Suprapubic skin (tissue), 3 donors: ENCODE measurements around the gene HORMAD2.

ENCODE experiments used
- CTCF ChIP-seq, 2 donors: fragments of 200-600 bp in 1 of 2; fragments of 450-650 bp in 1 of 2; sonication (generic) in 1 of 2; IDR thresholded peaks; one replicate each; pipeline ENCODE4 v1.5.1; 2016 to 2019; ENCODE audit warnings: antibody characterized with exemption in 2 of 2, mild to moderate bottlenecking in 1 of 2, moderate library complexity in 1 of 2
- POLR2A ChIP-seq, 2 donors: fragments of 450-650 bp; IDR thresholded peaks; one replicate each; pipeline ENCODE4 v1.6.1; 2017; ENCODE audit warnings: antibody characterized with exemption in 2 of 2, mild to moderate bottlenecking in 2 of 2, moderate library complexity in 2 of 2

DNA sequence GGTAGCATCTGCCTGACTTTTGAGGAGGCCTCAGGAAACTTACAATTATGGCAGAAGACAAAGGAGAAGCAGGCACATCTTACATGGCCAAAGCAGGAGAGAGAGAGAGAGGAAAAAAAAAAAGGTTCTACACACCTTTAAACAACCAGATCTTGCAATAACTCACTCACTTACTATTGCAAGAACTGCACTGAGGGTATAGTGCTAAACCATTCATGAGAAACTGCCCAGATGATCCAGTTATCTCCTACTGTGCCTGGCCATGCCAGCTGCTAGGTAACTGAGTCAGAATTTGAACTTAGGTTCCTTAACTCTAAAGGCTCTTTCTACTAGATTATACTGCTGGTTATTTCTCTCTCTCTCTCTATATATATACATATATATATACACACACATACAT, 7.3 kb downstream of the HORMAD2 start:
- no peak for TF ChIP-seq POLR2A (IDR thresholded peaks at IDR 0.05)
- no peak for TF ChIP-seq CTCF (IDR thresholded peaks at IDR 0.05)
